Measurements from ENCODE around the gene ACKR2. TPM values are rescaled to one million over a fixed set of nuclear protein-coding genes. Genes with fewer than 3 reads are reported as not detected.

ACKR2 gene
- total and polyA plus RNA-seq, 2 of the 13 experiments (the other 11 are each of a cell fraction or from before 2014, with no cell fraction given): 1.1 to 1.9 TPM

DNA sequence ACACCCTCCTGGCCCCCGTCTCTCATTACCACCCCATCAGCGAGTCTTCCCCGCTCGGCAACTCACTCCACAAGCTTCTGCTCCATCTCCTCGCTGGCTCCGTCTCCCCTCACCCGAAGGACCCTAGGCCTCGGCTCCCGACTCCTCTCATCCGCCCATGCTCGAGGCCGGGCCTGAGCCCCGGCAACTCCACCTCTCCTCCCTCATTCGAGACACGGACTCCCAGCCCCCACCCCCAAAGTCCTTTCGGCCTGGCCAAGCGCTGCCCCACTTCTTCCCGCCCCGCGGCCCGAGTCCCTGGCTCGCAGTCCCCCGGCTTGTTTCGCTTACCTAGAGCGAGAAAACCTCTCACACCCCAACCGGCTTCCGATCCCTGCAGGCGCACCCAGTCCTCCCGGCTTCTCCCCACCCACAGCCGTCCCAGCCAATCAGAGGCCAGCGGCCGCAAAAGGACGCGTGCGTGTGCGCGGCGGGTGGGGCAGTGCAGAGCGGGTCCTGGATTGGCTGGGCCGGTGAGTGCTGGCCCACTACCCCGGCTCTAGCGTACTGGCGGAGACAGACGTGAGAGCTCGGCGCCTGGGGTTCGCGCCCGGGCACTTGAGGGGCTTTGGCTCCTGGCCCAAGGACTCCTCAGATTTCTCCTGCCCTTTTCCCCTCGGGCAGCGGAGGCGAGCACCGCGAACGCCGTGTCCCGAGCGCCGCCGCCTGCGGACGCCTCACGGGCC, 5.0 kb upstream of the ACKR2 start, which contains the start of gene HIGD1A (continued):
- no peak for TF ChIP-seq NONO (IDR thresholded peaks at IDR 0.05)
- peak; percentile 84; the same call in 1 of the 2 replicates for TF ChIP-seq NONO (CRISPR knock-in tag; conservative IDR thresholded peaks at IDR 0.05)
- TF ChIP-seq, protein P1, sequence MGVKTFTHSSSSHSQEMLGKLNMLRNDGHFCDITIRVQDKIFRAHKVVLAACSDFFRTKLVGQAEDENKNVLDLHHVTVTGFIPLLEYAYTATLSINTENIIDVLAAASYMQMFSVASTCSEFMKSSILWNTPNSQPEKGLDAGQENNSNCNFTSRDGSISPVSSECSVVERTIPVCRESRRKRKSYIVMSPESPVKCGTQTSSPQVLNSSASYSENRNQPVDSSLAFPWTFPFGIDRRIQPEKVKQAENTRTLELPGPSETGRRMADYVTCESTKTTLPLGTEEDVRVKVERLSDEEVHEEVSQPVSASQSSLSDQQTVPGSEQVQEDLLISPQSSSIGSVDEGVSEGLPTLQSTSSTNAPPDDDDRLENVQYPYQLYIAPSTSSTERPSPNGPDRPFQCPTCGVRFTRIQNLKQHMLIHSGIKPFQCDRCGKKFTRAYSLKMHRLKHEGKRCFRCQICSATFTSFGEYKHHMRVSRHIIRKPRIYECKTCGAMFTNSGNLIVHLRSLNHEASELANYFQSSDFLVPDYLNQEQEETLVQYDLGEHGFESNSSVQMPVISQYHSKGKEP (CRISPR knock-in tag; IDR thresholded peaks at IDR 0.05): no peak
- TF ChIP-seq, protein P2, sequence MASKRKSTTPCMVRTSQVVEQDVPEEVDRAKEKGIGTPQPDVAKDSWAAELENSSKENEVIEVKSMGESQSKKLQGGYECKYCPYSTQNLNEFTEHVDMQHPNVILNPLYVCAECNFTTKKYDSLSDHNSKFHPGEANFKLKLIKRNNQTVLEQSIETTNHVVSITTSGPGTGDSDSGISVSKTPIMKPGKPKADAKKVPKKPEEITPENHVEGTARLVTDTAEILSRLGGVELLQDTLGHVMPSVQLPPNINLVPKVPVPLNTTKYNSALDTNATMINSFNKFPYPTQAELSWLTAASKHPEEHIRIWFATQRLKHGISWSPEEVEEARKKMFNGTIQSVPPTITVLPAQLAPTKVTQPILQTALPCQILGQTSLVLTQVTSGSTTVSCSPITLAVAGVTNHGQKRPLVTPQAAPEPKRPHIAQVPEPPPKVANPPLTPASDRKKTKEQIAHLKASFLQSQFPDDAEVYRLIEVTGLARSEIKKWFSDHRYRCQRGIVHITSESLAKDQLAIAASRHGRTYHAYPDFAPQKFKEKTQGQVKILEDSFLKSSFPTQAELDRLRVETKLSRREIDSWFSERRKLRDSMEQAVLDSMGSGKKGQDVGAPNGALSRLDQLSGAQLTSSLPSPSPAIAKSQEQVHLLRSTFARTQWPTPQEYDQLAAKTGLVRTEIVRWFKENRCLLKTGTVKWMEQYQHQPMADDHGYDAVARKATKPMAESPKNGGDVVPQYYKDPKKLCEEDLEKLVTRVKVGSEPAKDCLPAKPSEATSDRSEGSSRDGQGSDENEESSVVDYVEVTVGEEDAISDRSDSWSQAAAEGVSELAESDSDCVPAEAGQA (IDR thresholded peaks at IDR 0.05; ENCODE audit: low read depth): 0 out of 2 replicates have a peak, but pooled peaks have one; percentile 13
- TF ChIP-seq, protein P2 (CRISPR knock-in tag; IDR thresholded peaks at IDR 0.05; ENCODE audit: borderline replicate concordance): no peak
- TF ChIP-seq MAFG (CRISPR knock-in tag; IDR thresholded peaks at IDR 0.05): no peak
- no peak for TF ChIP-seq ZNF564 (CRISPR knock-in tag; IDR thresholded peaks at IDR 0.05)
- no peak for TF ChIP-seq EED (CRISPR knock-in tag; IDR thresholded peaks at IDR 0.05)
- no peak for TF ChIP-seq GTF3A (CRISPR knock-in tag; conservative IDR thresholded peaks at IDR 0.05)
- no peak for TF ChIP-seq ZNF562 (CRISPR knock-in tag; IDR thresholded peaks at IDR 0.05; ENCODE audit: borderline replicate concordance)
- TF ChIP-seq ZNF225 (CRISPR knock-in tag; IDR thresholded peaks at IDR 0.05): peak; percentile 69; the same call in 1 of the 2 replicates
- TF ChIP-seq, protein P3, sequence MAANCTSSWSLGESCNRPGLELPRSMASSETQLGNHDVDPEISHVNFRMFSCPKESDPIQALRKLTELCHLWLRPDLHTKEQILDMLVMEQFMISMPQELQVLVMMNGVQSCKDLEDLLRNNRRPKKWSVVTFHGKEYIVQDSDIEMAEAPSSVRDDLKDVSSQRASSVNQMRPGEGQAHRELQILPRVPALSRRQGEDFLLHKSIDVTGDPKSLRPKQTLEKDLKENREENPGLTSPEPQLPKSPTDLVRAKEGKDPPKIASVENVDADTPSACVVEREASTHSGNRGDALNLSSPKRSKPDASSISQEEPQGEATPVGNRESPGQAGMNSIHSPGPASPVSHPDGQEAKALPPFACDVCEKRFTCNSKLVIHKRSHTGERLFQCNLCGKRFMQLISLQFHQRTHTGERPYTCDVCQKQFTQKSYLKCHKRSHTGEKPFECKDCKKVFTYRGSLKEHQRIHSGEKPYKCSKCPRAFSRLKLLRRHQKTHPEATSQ (CRISPR knock-in tag; IDR thresholded peaks at IDR 0.05; ENCODE audit: borderline replicate concordance): peak; percentile 83; the same call in 1 of the 2 replicates
- TF ChIP-seq MYNN (CRISPR knock-in tag; IDR thresholded peaks at IDR 0.05; ENCODE audit: low read depth): no peak
- TF ChIP-seq, protein P4, sequence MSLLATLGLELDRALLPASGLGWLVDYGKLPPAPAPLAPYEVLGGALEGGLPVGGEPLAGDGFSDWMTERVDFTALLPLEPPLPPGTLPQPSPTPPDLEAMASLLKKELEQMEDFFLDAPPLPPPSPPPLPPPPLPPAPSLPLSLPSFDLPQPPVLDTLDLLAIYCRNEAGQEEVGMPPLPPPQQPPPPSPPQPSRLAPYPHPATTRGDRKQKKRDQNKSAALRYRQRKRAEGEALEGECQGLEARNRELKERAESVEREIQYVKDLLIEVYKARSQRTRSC (CRISPR knock-in tag; IDR thresholded peaks at IDR 0.05; ENCODE audit: low read depth): no peak
- peak; percentile 30; the same call in 1 of the 2 replicates for TF ChIP-seq IRF2 (CRISPR knock-in tag; IDR thresholded peaks at IDR 0.05)
- no peak for TF ChIP-seq ZNF879 (CRISPR knock-in tag; IDR thresholded peaks at IDR 0.05)
- TF ChIP-seq POGZ (CRISPR knock-in tag; IDR thresholded peaks at IDR 0.05): peak; percentile 59; the same call in 1 of the 2 replicates
